Hypothalamus (tissue), 51 donors: ENCODE measurements around the gene DAB1.
"Not testable (repeated sequence)": the region's sequence is repeated elsewhere in the genome, so short reads cannot be mapped to it uniquely, and the experiment has no call there.

ENCODE experiments used
- DNase-seq, 51 donors: peaks; one replicate each; lab custom pipeline; 2025; lab: John Stamatoyannopoulos, UW

Gene DAB1

DNA sequence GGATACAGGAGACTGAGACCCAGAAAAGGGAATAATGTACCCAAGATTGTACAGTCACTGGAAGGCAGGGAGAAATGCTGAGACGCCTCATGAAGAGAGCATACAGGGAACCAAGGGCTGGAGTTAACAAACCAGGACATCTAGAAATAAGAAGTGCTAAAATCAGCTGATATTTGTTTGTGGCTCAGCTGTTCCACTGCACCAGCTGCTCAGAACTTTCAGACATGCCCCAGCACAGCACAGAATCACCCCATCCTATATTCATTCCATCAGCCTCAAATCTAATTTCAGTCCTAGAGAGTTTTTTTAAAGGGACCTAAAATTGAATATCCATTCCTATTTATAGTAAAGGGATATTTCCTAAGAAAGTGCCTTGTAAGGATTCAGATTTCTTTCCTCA, 60.2 kb downstream of the DAB1 start:
- no peak for DNase-seq

DNA sequence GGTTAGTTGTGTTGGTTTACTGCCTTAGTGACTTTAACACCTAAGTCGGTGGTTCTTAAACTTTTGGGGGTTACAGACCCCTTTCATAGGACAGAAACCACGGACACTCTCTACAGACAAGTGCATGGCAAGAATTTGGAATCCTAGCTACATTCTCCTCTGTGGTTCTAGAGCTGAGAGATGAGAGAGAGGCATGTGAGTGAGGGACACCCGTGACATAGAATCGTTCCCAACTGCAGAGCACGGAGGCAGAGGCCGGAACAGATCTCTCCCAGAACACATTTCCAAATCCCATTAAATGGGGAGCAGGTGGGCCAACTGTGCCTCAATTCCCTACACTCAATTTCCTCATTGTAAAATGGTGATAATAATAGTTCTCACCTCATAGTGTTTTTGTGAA, 60.7 kb downstream of the DAB1 start:
- DNase-seq: no peak

DNA sequence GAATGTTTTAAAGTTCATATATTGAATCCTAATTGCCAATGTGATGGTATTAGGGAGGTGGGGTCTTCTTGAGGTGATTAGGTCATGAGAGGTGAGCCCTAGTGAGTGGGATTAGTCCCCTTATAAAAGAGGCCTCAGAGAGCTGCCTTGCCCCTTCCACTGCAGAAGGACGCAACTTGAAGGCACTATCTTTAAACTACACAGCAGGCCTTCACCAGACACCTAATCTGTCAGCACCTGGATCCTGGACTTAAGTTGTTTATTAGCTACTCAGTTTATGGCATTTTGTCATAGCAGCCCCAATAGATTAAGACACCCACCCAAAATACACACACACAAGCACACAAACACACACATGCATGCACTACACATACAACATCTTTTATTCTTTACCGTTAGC, 61.4 kb downstream of the DAB1 start:
- no peak for DNase-seq

DNA sequence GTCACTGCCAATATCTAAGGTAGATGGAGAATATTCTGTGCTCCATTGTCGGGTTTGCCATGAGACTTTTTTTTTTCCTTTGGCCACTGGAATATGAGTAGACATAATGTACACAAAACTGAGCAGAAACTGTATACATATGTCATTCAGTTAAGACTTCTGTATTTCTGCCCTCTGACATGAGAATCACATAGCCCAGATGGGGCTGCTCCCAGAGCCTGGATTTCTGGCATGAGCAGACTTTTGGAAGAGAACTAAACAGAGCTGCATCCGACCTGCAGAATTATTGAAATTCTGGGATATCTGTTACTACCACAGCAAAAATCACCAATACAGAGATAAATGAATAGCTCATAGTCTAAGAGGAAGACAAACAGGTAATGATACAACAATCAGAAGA, 62.3 kb downstream of the DAB1 start:
- no peak for DNase-seq

DNA sequence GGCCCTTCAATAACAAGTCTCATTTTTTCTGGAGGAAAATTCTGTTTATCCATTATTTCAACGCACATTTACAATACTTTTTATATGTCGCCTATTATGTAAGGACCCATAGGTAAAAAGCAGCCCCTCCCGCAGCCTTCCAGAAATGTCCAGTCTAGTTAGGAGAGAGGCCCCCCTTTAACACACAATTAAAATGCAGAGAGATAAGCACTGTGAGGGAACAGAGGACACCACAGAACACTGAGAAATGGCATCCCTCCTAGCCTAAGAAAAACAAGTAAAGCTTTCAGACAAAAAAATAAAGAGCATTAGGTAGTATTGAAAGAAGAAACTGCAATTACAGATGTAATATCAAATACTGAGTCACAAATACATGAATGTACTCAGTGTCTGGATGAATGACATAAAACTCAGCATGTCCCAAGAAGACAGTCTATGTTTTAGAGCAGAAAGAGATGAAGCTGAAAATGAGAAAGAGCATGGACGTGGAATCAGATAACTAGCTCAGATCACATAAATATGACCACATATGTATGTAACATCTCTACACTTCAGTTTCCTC, 62.9 kb downstream of the DAB1 start:
- no peak for DNase-seq

DNA sequence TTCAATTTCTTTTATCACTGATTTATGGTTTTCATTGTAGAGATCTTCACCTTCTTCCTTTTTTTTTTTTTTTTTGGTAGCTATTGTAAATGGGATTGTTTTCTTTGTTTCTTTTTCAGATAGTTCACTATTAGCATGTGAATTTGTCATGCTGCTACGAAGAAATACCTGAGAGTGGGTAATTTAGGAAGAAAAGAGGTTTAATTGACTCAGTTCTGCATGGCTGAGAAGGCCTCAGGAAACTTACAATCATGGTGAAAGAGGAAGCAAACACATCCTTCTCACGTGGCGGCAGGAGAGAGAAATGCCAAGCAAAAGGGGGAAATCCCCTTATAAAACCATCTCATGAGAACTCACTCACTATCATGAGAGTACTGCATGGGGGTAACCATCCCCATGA, 66.4 kb downstream of the DAB1 start:
- no peak for DNase-seq

DNA sequence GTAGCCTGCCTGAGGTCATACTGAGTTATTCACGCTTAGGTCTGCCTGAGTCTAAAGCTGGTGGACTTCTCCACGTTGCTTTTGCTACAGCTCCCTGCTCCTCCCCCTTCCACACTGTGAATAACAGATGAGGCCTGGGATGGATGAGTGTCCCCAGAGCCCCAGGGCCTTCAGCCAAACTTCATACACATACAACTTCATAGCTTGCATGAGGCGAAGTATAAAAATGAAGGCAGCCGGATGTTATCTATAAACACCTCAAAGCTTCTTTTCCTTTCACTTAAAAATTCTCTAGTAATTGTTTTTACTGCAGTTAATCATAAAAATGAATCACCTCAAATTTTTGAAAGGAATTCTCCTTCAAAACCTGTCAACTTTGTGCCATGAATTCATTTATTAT, 70.2 kb downstream of the DAB1 start:
- DNase-seq: no peak

DNA sequence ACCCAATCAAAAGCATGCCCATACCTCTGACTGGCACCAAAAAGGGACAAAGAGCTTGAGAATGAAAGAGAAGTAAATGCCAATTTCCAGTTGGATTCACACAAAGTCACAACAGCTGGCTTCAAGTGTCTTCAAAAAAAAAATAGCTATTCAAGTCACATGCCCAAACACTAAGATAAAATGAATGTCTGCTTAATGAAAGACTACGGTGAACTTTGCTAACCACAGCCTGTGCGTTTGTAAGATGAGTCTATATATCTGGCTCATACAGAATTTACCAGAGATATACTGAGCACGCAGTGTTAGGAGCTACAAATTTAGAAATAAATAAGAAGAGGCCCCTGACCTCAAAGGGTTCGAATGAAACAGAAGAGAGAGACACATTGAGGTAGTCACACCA, 73.2 kb downstream of the DAB1 start:
- DNase-seq: no peak

DNA sequence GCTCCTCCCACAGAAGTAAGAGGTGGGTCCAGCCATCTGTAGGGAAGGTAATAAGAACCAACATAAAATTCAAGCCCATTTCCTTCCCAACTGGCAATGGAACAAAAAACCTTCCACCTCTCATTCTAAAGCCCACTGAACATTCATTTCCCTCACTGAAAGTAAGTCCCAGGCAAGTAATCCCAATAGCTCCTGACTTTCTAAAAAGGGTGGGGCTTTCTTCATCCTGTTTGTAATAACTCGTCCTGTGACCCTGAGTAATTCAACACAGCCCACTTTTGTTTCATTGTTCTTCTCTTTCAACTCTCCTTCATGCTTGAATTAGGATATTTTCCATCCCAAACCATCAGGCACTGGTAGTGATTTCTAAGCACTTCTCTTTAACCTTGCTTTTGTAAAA, 74.9 kb downstream of the DAB1 start:
- no peak for DNase-seq

DNA sequence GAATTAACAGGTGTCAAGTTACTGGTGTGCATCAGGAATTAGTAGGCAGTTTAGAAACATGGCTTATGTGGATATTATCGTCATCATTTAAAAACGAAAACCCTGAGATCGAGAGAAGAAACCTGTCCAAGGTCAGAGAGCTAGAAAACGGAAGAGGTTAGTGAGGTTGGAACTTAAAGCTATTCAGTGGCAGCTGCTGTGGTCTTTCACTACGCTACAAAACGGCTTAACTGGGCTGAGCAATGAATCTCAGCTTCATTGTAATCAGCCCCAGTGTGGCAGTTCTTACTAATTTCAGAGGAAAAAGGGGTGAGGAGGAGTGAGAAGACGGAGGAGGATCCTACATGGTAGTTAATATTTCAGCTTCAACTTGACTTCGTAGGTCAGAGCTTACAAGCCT, 77.9 kb downstream of the DAB1 start:
- no peak for DNase-seq

DNA sequence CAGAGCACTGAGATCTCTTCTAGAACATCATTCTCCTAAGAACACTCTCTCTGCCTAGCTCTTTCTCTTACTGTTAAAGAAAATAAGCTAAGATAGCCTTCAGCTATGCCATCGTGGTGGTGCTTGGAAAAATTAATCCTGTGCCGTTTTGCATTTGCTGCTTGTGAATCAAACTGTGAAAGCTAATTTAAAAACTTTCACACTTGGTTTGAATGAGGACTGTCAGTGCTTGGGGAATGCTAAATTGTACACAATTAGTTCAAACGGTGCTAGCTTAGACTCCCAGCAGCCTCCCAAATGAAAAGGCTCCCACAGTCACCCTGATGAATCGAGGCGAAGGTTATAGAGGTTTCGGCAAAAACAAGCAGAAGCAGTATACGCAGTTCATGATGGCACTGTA, 79.6 kb downstream of the DAB1 start:
- DNase-seq: no peak

DNA sequence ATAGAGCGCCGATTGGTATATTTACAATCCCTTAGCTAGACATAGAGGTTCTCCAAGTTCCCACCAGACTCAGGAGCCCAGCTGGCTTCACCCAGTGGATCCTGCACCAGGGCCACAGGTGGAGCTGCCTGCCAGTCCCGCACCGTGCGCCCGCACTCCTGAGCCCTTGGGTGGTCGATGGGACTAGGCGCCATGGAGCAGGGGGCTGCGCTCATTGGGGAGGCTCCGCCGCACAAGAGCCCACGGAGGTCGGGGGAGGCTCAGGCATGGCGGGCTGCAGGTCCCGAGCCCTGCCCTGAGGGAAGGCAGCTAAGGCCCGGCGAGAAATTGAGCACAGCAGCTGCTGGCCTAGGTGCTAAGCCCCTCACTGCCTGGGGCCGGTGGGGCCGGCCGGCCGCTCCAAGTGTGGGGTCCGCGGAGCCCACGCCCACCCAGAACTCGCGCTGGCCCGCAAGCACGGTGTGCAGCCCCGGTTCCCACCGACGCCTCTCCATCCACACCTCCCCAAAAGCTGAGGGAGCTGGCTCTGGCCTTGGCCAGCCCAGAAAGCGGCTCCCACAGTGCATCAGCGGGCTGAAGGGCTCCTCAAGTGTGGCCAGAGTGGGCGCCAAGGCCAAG, 80.5 kb downstream of the DAB1 start:
- not testable (repeated sequence) for DNase-seq

DNA sequence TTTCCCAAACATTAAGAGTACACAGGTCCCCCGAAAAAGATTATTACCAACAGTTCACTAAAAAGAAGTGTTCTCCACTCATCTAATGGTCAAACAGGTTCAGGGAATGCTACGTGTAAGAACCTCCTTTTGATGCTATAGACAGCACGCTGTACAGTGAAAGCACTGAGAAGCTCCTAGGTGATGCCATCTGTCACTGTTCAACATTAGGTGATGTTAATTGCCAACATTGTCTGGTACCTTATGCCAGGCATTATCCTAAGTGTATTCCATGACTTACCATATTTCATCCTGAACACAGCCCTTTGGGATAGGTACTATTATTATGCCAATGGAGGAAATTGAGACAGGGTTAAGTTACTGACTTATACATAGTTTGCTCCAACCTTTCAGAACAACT, 82.1 kb downstream of the DAB1 start:
- DNase-seq: no peak

DNA sequence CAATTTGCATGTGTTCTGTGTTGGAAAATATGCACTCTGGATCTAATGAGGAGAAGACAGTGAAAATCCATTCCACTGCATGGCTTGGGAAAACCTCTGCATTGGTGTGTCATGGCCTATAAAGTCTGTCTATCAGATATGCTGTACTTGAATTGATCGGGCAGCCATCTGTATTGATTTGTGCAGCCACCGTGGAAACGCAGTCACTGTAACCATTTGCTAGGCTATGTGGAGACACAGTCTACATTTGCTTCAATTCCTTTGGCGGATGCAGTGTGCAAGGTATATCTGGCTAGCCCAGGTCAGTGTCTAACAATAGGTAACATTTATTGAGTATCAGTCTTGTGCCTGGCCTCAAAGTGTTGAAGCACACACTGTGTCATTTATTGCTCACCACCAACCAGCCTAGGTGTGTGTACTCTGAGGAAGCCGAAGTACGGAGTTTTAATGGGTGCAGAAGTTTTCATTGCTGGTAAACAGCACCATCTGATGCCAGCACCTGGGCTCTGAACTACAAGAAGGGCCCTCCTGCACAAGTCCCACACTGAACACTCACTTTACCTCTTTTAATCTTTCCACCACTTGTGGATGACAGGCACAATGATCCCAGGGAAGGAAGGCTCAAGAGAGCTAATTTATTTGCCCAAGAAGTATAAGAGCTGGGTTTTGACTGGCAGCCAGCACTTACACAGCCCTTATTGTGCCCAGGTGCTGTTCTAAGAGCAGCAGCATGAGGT, 83.4 kb downstream of the DAB1 start:
- DNase-seq: no peak

DNA sequence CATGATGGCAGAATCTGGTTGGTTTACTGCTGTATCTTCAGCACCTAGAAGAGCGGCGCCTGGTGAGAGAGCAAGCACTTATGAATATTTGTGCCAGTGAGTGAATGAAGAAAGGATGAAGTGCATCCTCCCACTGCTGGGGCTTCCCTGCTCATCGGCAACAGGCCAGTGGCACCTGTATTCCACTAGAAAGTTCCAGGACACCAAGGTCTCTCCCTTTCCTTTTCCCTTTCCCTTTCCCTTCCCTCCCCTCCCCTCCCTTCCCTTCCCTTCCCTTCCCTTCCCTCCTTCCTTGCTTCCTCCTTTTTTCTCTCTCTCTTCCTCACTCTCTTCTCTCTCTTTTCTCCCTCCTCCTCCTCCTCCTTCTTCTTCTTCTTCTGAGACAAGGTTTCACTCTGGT, 86.2 kb downstream of the DAB1 start:
- no peak for DNase-seq

DNA sequence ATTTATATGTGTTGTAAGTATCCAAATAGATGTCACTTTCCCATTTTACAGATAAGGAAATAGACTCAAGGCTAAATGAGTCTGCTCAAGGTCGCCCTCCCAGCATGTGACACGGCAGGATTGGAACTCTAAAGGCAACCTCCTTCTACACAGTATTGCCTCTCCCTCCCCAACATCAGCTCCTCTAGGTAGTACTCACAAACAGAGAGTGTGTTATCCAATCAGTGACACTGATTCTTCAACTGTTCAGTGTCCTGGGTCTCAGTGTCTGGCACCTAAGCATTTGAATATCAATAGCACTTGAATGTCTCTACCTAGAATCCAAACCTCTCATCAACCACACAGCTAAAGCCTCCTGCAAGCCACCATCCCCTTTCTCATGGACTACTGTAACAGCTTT, 87.1 kb downstream of the DAB1 start:
- DNase-seq: no peak

DNA sequence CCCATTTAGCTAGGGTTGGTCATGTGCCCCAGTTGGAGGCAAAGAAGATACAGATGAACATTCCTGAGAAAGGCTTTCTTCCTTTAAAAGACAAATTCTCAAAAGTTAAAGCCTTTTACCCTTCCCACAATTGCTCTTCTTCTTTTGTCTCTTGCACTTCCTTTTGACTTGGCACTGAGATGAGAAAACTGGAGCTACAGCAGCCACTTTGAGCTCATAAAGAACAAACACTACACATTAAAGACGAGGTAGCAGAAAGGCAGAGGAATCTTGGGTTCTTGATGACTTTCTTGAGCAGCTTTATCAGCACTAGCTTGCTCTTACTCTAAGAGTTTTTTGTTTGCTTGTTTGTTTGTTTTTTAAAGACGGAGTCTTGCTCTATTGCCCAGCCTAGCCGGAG, 92.2 kb downstream of the DAB1 start:
- no peak for DNase-seq

DNA sequence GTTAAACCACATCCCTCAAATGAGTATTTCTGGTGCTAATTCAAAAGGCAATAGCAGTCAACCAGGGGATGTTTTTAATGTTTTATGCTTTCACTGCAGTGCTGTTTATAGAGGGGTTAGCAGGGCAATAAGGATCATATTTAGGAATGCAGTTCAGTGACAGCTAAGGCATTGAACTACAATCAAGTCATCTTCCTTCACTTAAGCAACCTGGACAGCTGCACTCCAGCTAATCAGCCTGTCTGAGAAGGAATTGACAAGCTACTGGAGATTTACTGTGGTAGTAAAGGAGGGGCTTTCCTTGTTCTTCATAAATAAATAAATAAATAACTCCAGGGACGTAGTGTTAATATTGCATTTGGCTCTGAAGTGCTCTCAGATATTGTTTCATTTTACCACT, 93.9 kb downstream of the DAB1 start:
- DNase-seq: no peak

DNA sequence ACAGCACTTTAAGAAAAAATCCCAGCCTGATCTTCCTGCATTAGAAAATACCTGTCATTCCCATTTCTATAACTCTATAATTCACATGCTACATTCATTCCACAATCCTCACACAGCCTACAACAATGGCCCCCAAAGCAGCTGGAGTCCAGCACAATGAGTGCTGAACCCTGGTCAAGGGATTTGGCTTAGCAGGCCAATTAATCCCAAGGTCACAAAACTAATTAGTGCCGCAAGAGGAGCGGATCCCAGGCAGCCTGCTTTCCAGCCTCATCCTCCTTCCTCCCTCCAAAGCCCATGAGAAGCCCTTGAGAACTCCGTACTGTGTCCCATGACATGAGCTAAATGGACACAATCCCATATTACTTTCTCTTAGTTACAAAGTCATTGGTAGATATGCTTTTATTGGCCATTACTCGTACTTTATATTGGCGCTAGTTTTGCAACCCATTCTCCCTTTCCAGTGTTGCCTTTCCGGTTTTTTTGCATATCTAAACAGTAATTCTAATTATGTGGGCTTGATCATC, 94.8 kb downstream of the DAB1 start:
- DNase-seq: no peak

DNA sequence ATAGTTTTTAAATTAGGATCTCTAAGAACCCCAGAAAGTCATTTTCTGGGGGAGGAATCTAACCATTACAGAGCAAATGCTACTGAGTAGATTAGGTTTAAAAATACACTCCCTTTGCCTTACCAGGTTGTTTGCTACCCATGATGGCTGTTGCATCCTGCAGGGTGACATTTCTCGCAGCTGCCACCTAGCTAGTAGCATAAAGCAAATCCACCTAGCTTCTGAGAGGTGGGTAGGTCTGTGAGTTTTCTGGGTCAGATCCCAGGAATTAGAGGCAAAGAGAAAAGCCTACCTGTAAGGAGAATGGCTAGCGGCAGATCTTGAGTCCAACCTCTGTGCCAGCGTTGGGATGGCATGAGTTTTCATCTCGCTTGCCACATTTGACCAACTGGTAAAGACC, 95.9 kb downstream of the DAB1 start:
- DNase-seq: no peak

DNA sequence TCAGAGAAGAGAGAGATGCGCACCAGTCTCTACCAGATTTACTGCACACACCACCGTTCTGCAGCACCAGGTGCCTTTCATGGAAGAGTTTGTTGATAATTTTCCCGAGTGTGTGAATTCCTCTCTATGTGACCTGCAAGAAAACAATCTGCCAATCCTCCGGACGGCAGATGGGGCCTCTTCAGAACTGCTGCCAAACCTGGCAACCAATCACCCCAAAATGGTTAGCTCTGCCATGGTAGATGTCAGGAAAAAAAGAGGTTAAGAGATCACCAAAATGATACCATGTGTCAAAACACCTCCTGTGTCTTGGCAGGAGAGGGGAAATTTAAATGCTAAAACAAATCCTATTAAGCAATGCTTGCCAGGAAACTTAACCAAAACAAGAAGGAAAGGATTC, 96.5 kb downstream of the DAB1 start:
- no peak for DNase-seq

DNA sequence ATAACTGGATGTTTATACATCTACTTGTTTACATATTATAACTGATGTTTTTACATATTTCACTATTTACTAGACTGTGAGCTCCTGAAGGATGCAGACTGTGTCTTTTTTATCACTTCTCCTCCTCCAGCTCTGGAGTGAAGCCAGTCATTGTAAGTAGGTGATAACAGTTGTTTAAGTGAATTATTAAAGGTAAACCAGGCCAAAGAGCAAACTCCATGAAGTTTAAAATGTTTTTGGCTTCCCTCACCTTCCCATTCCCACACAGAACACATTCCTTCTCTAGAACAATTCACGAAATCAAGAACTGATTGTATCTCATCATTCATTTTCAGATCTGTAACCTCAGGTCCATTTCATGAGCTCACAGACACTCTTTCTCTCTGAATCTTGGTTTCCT, 98.3 kb downstream of the DAB1 start:
- DNase-seq: no peak
